Urinary bladder (tissue), 4 donors: Measurements from ENCODE around the gene INO80. TPM values are rescaled to one million over a fixed set of nuclear protein-coding genes. Genes with fewer than 3 reads are reported as not detected.
"Not testable (repeated sequence)": the region's sequence is repeated elsewhere in the genome, so short reads cannot be mapped to it uniquely, and the experiment has no call there.

Experiments
- DNase-seq: peaks from one replicate; pipeline ENCODE4 v3.0.0-alpha.2; 2015; ENCODE audit errors: extremely low spot score
- H3K27ac ChIP-seq: one replicate; pipeline ENCODE4 v1.5.1; 2013; ENCODE audit warnings: low read depth, mild to moderate bottlenecking, moderate library complexity
- H3K36me3 ChIP-seq: one replicate; pipeline ENCODE4 v1.6.1; 2013; ENCODE audit warnings: mild to moderate bottlenecking, moderate library complexity; ENCODE audit not compliant: insufficient read depth
- H3K4me1 ChIP-seq: one replicate; pipeline ENCODE4 v1.6.1; 2013; ENCODE audit warnings: mild to moderate bottlenecking, moderate library complexity; ENCODE audit not compliant: insufficient read depth
- H3K4me3 ChIP-seq: one replicate; pipeline ENCODE4 v1.5.1; 2013; ENCODE audit warnings: low read depth, low read length
- WGBS: extraction: QIAGEN DNeasy Blood & Tissue Kit; methylation state at CpG from one replicate; pipeline ENCODE4 v1.1.7; 2013; 5-methylcytosine and 5-hydroxymethylcytosine counted together
- polyA plus RNA-seq: library from polyadenylated mRNA; stranded (reverse); fragments of 200-250 nt; gene quantifications from one replicate; pipeline ENCODE4 v1.2.3, GENCODE V29; 2013
- total RNA-seq: library from RNA; depleted of rRNA; stranded (reverse); fragments of >200 nt; gene quantifications from one replicate; pipeline ENCODE4 v1.2.3, GENCODE V29; 2014
- donor health status: healthy with polysubstance abuse.
- donor health status: healthy.

The INO80 gene
- total and polyA plus RNA-seq, 2 donors, result 16.1 to 36.6 TPM

DNA sequence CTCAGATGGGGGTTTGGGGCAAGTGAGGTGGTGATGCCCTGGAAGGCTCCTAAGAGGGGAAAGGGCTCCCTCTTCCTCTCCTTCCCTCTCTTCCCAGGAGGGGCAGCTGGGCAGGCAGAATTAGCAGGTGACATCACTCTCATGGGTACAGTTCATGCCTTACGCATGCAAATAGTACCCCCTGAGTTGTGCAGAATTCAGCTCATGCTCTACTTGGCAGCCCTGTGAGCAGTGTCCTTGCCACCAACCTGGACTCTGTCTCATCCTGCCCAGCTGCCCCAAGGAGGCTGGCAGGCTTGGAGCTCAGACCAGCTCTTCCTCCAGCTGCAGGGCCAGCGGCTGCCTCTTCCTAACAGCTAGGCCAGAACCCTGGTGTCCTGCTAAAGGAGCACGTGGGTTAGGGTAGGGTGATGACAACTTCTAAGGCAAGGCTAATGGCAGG, 159.5 kb downstream of the INO80 start:
- no peak for DNase-seq
- Histone ChIP-seq H3K4me3 (no peak overlapping the region), H3K27ac (no peak overlapping the region), H3K36me3 (no peaks in the 10 kb centered on the region), H3K4me1 (no peaks in the 10 kb centered on the region)
- 84% methylated on average over 3 of the region's 3 CpGs for WGBS

DNA sequence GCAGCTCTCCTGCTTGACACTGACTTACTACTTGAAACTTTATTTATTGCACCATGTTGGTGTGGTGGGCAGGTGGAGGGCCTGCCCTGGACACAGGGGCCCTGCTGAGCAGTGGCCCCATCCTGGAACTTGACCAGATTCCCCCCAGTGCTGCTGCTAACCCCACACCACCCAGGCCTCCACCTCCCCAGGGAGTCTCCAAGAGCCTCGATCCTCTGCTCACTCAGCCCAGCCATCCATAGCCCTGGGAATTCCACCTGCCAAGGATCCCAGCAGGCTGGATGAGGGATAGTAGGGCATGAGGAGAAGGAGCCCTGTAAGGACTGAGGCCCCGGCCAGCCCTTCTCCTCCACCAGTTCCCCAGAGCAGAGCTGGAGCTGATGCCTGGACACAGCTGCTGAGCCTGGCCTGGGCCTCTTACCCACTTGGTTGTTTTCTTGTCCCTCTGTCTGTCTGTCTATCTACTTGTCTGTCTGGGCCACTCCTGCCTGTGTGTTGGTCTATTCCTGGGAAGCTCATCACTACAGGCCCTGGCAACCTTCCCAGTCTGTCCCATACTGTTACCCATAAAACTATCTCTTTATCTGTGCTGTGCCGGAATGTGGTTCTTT, 160.0 kb downstream of the INO80 start:
- Histone ChIP-seq H3K4me3 (no peak overlapping the region), H3K4me1 (no peaks in the 10 kb centered on the region), H3K36me3 (no peaks in the 10 kb centered on the region), H3K27ac (no peak overlapping the region)
- no peak for DNase-seq
- WGBS, result 64% methylated on average over 3 of the region's 3 CpGs

DNA sequence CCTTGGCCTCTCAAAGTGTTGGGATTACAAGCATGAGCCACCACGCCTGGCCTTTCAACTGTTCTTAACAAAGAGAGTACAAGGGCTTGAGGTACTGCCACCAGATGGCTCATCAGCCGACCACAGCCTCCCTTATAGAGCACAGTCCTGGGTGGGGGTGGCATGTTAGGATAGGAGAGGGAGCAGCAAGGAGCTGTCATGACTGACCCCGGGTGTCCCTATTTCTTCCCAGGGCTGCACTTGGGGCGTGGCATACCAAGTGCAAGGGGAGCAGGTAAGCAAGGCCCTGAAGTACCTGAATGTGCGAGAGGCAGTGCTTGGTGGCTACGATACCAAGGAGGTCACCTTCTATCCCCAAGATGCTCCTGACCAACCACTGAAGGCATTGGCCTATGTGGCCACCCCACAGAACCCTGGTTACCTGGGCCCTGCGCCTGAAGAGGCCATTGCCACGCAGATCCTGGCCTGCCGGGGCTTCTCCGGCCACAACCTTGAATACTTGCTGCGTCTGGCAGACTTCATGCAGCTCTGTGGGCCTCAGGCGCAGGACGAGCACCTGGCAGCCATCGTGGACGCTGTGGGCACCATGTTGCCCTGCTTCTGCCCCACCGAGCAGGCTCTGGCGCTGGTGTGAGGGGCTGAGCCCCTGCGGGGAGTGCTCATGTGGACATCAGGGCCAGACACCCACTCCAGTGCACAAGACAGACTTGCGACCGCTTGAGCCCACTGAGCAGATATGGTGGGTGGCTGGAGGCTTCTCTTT, 160.8 kb downstream of the INO80 start:
- WGBS, result 91% methylated on average over 20 of the region's 20 CpGs
- Histone ChIP-seq H3K27ac (no peak overlapping the region), H3K4me3 (no peak overlapping the region), H3K4me1 (no peaks in the 10 kb centered on the region), H3K36me3 (no peaks in the 10 kb centered on the region)
- no peak for DNase-seq

DNA sequence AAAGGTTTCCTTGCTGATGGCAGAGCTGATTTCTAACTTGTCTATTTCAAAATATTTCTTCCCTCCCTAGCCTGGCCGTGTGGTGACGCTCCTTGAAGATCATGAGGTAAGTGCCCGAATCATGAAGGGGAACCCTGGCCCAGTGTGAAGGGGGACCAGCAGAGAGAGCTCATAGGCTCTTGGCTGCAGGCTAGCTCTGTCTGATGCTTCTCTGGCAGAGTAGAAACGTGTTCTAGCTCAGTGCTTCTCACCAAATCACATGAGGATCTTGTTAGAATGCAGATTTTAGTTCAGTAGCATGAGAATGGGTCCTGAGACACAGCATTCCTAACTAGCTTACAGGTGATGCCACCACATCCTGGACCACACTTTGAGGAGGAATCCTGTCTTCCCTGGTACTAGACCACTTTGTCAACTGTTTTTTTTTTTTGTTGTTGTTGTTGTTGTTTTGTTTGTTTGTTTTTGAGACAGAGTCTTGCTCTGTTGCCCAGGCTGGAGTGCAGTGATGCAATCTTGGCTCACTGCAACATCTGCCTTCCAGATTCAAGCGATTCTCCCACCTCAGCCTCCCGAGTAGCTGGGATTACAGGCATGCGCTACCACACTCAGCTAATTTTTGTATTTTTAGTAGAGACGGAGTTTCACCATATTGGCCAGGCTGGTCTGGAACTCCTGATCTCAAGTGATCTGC, 161.8 kb downstream of the INO80 start:
- H3K4me1 ChIP-seq, H3K27ac ChIP-seq, H3K4me3 ChIP-seq, H3K36me3 ChIP-seq, DNase-seq: not testable (repeated sequence)
- WGBS, result 74% methylated on average over 8 of the region's 8 CpGs

DNA sequence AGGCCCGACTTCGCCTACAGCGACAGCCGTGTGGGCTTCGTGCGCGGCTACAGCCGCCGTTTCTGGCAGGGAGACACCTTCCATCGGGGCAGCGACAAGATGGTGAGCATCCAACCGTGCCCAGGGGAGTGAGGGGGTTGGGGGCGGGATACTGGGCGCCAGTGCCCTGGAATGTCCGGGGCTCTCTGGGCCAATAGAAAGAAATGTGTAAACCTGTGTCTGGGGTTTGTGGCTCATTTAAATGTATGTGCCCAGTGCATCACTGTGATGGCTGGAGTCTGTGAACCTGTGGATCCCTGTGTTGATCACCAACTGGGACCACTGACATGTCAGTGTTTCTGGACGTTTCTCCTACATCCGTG, 162.4 kb downstream of the INO80 start:
- H3K4me1 ChIP-seq, result no peaks in the 10 kb centered on the region
- WGBS, result 10% methylated on average over 17 of the region's 17 CpGs
- no peak overlapping the region for H3K27ac ChIP-seq
- no peak for DNase-seq
- H3K36me3 ChIP-seq, result no peaks in the 10 kb centered on the region
- peak overlapping the region; percentile 42 for H3K4me3 ChIP-seq

DNA sequence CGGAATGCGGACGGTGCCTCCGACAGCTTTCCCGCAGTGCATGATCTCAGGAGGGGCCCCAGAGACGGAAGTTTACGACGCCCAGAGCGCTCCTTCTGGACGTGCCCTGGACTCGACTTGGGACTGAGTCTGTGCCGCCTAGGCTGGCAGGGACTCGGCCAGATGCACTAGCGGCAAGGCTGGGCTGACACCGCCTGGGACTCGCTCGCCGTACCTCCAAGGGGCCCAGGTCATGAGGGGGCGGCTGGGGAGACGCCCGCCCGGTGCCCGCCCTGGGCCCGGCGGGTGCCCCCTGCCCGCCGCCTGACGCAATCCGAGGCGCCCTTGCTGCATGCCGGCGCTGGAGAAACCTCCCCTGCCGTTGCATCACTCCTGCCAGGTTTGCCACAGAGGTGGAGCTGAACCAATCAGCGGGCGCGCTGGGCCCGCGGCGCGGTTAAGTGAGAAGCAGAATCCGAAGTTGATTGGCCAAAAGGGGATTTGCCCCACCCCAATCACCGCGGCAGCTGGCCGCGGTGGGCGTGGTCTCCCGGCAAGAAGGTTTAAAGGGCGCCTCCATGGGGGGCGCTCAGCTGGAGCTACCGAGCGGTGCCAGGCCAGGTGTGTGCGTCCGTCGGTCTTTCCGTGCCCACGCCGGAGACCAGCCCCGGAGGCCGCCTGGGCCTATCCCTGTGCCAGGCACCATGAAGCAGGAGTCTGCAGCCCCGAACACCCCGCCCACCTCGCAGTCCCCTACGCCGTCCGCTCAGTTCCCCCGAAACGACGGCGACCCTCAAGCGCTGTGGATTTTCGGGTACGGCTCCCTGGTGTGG, 163.0 kb downstream of the INO80 start, which contains the start of gene CHAC1:
CHAC1 (plus strand) TSS at position 571 of the 812 bp plus-strand sequence; CDS start at position 684, 113 bp downstream.
- no peaks in the 10 kb centered on the region for H3K4me1 ChIP-seq
- H3K36me3 ChIP-seq, result no peaks in the 10 kb centered on the region
- DNase-seq, result peak; percentile 75
- under 1% methylated on average over 72 of the region's 72 CpGs for WGBS
- peak within 1 kb of the TSS; percentile 42 for H3K4me3 ChIP-seq
- no peak within 1 kb of the TSS for H3K27ac ChIP-seq

DNA sequence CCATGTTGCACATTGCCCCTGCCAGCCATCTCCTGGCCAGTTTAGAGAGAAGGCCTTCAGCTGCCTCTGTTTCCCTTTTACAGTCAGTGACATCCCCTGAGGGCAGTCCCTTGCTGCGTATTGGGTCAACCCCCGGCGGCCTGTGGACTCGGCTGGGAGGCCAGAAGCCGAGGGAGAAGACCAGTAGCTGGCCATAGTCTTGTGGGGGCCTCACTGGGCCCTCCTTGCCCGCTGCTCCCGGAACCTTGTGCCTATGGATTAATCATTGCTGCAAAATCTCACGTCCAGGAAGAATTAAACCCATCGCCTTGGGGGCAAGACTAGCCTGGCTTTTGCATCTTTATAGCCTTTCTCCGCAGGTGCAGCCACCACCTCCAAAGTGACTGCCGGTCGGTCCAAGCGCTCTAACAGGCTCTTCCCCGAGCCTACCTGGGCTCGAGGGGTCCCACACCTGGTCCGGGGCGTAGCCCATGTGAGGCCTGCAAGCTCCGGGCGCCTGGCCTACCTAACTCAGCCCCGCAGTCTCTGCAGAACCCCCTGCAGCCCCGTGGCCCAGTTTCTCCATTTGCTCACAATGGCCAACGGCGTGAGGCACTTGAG, 163.7 kb downstream of the INO80 start:
- no peak for DNase-seq
- no peaks in the 10 kb centered on the region for H3K36me3 ChIP-seq
- no peaks in the 10 kb centered on the region for H3K4me1 ChIP-seq
- WGBS, result 46% methylated on average over 23 of the region's 23 CpGs
- no peak overlapping the region for H3K27ac ChIP-seq
- peak overlapping the region; percentile 42 for H3K4me3 ChIP-seq

DNA sequence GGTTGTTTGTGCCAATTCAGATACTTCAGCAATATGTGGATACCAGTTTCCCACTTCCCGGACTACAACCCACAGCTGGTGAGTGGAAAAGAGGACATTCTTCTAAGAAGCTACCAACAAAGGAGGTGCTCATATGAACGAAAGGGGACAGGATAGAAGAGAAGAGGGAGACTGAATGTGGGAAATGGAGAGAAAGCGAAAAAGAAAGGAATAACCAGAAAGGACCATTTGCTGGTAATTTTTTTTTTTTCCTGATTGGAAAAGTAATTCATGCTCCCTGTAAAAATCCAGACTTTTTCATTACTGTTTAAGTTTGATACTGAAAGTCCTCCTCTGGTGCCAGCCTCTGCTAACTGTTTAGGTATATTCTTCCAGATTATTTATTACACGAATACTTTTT, 164.3 kb downstream of the INO80 start:
- no peak for DNase-seq
- H3K4me3 ChIP-seq, result no peak overlapping the region
- no peaks in the 10 kb centered on the region for H3K36me3 ChIP-seq
- WGBS, result 93% methylated on average over 4 of the region's 4 CpGs
- no peak overlapping the region for H3K27ac ChIP-seq
- no peaks in the 10 kb centered on the region for H3K4me1 ChIP-seq

DNA sequence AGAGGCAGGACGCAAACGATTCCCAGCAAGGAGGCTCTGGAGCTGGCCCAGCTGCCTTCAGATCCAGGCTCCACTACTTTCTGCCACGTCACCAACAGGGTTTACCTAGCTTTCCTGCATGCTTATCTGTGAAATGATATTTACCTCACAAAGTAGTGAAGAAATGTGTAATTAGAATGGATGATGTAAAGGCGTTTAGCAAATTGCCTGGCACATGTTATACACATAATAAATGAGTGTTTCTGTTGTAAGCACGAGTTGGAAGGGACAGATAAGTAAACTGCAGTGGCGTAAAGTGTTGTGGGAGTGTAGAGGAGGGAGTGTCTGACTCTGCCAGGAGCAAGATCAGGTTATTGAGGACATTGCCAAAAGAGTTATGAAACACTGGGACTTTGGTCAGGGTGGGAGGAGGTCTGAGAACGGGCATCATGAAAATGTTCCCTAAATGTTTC, 166.3 kb downstream of the INO80 start:
- Histone ChIP-seq H3K27ac (no peak overlapping the region), H3K36me3 (no peaks in the 10 kb centered on the region), H3K4me3 (no peak overlapping the region), H3K4me1 (no peaks in the 10 kb centered on the region)
- no peak for DNase-seq
- 68% methylated on average over 7 of the region's 7 CpGs for WGBS

DNA sequence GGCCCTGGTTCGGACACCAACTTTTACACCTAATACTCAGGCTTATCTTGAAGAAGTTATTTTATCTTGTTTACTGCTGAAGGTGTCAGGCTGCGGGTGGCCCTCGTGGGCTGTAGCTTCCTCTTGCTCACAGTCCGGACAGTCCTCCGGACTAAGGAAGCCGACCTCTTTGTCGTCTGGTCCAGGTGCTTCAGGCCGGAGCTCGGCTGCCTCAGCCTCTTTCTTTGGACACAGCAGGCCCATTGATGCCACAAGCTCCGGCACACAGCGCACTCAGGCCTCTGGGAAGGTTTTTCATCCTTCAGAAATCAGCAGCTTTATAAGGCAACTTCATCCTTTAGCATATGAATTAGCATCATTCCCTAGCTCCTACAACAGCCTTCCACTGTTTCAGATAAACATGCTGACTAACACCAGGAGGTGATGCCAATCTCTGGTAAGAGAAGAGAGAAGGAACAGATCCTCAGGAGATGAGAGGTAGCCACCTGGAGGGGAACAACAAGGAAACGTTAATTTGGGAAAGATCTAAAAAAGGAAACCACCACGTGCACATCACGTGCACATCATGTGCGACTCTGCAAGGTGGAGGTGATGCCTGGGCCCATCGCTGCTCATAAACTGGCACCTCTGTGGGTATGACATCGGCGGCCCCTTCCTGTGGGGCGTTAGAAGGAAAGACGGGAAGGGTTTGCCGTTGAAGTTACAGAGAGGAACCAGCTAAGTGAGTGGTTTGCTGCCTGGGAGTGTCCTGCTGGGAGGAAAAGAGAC, 167.2 kb downstream of the INO80 start:
- WGBS, result 74% methylated on average over 21 of the region's 21 CpGs
- H3K4me1 ChIP-seq, result no peaks in the 10 kb centered on the region
- H3K36me3 ChIP-seq, result no peaks in the 10 kb centered on the region
- DNase-seq, result no peak
- no peak overlapping the region for H3K4me3 ChIP-seq
- no peak overlapping the region for H3K27ac ChIP-seq

DNA sequence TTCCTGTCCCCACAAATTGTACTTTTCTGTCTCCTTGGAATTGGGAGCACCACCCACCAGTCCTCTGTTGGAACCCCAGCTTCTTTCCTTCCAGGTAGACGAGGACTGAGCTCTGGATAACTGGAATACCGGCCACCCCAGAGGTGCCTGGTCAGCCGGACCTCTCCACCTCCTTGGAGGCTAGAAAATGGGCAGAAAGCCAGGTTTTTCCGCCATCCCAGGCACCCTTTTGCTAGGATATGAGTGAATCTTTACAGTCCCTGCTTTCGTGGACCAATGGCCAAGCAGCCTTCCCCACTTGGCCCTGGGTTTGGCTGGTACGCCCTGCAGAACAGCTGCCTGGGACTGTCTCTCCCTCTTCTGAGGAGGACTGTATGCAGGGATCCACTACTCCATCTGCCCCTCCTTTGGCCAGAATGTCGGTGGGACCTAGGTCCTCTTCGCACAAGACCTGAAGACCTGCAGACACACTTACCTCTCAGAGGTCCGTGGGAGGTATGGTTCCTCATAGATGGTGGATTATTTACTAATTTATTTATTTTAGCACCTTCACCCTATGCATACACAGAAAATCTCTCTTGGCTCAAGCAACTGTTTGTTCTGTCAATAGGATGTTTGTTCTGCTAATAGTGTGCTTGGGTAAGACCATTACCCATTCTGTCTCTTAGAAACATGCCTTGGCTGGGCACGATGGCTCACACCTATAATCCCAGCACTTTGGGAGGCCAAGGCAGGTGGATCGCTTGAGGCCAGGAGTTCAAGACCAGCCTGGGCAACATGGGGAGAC, 171.4 kb downstream of the INO80 start:
- no peak for DNase-seq
- 92% methylated on average over 11 of the region's 11 CpGs for WGBS
- no peaks in the 10 kb centered on the region for H3K4me1 ChIP-seq
- no peak overlapping the region for H3K4me3 ChIP-seq
- H3K36me3 ChIP-seq, result no peaks in the 10 kb centered on the region
- H3K27ac ChIP-seq, result no peak overlapping the region
